Tibial nerve (tissue), 4 donors: Measurements from ENCODE around the gene NAB2.

Experiments
- EP300 ChIP-seq, 2 donors: sonication (generic); formaldehyde crosslinking; IDR thresholded peaks; one replicate each; pipeline ENCODE4 v1.6.1; 2017; ENCODE audit warnings: antibody characterized with exemption in 2 of 2, mild to moderate bottlenecking in 1 of 2
- TF ChIP-seq, protein P1 (sequence below), 5 experiments: fragments of 200-600 bp in 3 of 5; fragments of 450-650 bp in 2 of 5; sonication (generic) in 3 of 5; IDR thresholded peaks; one replicate each; pipeline ENCODE4 v1.5.1; 2016 to 2019; ENCODE audit warnings: antibody characterized with exemption in 5 of 5, mild to moderate bottlenecking in 3 of 5, moderate library complexity in 2 of 5

DNA sequence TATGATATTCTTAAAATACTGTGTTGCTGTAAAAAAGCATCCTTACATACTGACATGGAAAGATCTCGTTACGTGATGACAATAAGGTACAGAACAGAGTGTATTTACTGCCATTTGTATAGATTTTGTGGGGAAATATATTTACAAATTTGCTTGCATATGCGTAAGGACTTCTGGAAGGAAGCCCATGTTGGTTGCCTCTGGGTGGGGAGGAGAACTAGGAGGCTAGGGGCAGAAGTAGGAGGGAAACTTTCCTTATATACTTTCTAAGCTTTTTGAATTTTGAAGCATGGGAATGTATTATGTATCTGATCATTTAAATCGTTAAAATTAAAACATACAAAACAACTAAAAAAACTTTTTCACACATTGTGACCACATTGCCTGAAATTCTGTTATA is 48.7 kb upstream of the NAB2 start:
- TF ChIP-seq, protein P1, sequence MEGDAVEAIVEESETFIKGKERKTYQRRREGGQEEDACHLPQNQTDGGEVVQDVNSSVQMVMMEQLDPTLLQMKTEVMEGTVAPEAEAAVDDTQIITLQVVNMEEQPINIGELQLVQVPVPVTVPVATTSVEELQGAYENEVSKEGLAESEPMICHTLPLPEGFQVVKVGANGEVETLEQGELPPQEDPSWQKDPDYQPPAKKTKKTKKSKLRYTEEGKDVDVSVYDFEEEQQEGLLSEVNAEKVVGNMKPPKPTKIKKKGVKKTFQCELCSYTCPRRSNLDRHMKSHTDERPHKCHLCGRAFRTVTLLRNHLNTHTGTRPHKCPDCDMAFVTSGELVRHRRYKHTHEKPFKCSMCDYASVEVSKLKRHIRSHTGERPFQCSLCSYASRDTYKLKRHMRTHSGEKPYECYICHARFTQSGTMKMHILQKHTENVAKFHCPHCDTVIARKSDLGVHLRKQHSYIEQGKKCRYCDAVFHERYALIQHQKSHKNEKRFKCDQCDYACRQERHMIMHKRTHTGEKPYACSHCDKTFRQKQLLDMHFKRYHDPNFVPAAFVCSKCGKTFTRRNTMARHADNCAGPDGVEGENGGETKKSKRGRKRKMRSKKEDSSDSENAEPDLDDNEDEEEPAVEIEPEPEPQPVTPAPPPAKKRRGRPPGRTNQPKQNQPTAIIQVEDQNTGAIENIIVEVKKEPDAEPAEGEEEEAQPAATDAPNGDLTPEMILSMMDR (IDR thresholded peaks at IDR 0.05), result no peak
- TF ChIP-seq EP300 (IDR thresholded peaks at IDR 0.05), result no peak
